ENCODE measurements around the gene KLHL28.

Gene KLHL28, protein sequence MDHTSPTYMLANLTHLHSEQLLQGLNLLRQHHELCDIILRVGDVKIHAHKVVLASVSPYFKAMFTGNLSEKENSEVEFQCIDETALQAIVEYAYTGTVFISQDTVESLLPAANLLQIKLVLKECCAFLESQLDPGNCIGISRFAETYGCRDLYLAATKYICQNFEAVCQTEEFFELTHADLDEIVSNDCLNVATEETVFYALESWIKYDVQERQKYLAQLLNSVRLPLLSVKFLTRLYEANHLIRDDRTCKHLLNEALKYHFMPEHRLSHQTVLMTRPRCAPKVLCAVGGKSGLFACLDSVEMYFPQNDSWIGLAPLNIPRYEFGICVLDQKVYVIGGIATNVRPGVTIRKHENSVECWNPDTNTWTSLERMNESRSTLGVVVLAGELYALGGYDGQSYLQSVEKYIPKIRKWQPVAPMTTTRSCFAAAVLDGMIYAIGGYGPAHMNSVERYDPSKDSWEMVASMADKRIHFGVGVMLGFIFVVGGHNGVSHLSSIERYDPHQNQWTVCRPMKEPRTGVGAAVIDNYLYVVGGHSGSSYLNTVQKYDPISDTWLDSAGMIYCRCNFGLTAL

DNA sequence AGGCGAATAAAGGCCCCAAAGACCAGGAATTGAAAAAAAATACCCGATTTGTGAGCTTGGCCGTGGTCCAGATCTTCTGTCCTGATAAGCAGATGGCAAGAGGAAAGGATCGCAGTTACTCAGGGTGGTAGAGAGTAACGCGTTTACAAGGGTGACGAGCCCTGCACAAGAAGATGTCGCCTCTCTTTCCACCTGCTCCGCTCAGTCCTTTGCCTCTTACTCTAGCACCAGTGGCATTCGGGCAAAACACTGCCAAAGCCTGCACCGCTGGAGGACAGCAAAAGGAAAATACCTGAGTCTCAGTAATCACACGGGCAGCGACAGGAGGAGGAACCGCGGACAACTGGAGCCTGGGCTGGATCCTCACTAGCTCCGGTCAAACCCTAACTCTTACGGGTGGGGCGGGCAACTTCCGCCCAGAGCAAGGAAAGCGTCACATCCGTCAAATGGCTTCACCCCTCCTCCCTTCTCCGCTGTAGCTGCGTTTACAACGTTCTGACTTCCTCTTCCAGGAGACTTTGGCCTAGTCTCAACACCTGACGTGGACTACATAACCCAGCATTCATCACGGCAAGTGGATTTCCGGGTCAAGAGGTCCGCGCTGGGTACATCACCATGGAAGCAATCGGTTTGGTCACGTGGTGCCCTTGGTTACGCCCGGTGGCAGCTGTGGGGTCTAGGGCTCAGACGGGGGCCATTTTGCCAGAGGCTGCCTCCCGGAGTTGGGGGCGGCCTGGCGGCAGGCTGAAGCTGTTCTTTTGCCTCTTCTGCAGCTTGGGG lies at the start of gene KLHL28, which contains the start of gene TOGARAM1:
Gene KLHL28, minus strand, starts transcription at position 394 of the 780 bp plus-strand sequence. CDS start 16,019 bp downstream, outside the sequence.
Gene TOGARAM1, plus strand, starts transcription at position 637 of the 780 bp plus-strand sequence. CDS start 232 bp downstream, outside the sequence.
- DNase-seq = peak; percentile 98

GRCh38 chr14:45003924-45004323 lies 42.2 kb upstream of the KLHL28 start:
- no peak for DNase-seq

GRCh38 chr14:44995770-44996294 lies 34.1 kb upstream of the KLHL28 start:
- no peak for DNase-seq

- DNase-seq = no peak
Measured at GRCh38 chr14:44995196-44995595, 33.4 kb upstream of the KLHL28 start.

DNA sequence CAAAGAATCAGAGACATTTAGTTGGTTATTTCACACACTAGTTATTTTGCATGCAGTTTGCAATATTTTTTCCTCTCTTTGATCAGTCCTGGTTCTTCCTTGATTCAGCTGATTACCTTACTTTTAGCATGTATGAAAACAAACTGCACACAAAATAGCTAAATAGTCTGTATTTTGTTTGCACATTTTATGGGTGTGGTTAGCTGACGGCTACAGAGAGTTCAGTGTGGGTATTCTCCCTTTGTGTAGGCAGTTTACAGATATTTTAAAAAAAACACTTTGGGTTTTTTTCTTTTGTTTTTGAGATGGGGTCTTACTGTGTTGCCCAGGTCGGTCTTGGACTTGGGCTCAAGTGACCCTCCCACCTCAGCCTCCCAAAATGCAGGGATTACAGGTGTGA lies 28.8 kb upstream of the KLHL28 start:
- DNase-seq = no peak

DNA sequence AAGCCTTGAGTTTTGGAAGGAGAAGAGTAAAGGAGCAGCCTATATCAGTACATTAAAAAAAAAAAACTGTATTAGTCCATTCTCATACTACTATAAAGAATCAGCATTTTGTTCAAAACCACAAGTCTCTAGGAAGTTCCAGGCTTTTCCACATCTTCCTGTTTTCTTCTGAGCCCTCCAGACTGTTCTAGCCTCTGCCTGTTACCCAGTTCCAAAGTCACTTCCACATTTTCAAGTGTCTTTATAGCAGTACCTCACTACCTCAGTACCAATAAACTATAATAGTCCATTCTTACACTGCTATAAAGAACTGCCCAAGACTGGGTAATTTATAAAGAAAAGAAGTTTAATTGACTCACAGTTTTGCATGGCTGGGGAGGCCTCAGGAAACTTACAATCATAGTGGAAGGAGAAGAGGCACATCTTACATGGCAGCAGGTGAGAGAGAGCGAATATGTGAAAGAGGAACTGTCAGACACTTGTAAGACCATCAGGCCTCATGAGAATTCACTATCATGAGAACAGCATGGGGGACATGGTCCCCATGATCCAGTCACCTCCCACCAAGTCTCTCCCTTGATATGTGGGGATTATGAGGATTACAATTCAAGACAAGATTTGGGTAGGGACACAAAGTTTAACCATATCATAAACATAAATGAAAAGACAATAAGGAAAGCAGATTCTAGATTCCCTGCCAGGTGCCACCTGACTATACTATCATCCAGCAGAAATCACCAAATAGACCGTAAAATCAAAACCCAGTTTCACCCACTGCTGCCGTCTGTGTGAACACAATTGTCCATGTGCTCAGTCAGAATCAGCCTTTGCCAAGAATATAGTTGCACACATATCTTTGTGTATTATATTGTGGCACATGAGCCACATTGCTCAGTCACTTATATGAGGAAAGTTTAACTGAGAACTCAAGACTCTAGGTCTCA lies 28.0 kb upstream of the KLHL28 start:
- DNase-seq = no peak

DNA sequence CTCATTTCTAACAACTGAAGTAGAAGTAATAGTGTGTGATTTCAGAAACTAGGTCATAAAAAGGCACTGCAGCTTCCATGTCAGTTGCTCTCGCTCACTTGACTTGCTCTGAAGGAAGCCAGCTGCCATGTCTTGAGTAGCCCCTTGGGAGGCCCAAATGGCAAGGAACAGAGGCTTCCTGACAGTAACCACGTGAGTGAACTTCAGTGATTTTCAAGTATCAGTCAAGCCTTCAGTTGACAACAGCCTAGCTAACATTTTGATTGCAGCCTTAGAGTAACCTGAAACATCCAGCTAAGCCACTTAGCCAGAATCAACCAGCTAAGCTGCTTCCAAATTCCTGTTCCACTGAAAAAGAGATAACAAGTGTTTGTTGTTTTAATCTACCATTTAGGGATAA lies 26.9 kb upstream of the KLHL28 start:
- DNase-seq = peak; percentile 45

- DNase-seq = no peak
Measured at GRCh38 chr14:44982594-44982993, 20.8 kb upstream of the KLHL28 start.

GRCh38 chr14:44981198-44981597 lies 19.5 kb upstream of the KLHL28 start:
- no peak for DNase-seq

- no peak for DNase-seq
Measured at GRCh38 chr14:44979740-44980356, 18.1 kb upstream of the KLHL28 start.

GRCh38 chr14:44979273-44979672 lies 17.5 kb upstream of the KLHL28 start:
- DNase-seq = no peak

GRCh38 chr14:44971459-44971858 lies 9.7 kb upstream of the KLHL28 start:
- DNase-seq = no peak

- no peak for DNase-seq
Measured at GRCh38 chr14:44970907-44971306, 9.2 kb upstream of the KLHL28 start.

GRCh38 chr14:44968714-44969113 lies 7.0 kb upstream of the KLHL28 start:
- DNase-seq = no peak

GRCh38 chr14:44966601-44967336 lies 5.0 kb upstream of the KLHL28 start:
- DNase-seq = no peak

- no peak for DNase-seq
Measured at GRCh38 chr14:44963775-44964380, 2.1 kb upstream of the KLHL28 start.

GRCh38 chr14:44963044-44963528 lies 1.3 kb upstream of the KLHL28 start:
- no peak for DNase-seq

- peak; percentile 43 for DNase-seq
Measured at GRCh38 chr14:44962334-44963043, 742 bp upstream of the KLHL28 start.

- peak; percentile 37 for DNase-seq
Measured at GRCh38 chr14:44961151-44961553, 595 bp downstream of the KLHL28 start.

- no peak for DNase-seq
Measured at GRCh38 chr14:44960646-44961045, 1.1 kb downstream of the KLHL28 start.
